NCI-H146 (cell line): ENCODE measurements around the gene COL27A1.

Source experiments
- DNase-seq: peaks from one replicate; lab custom pipeline; 2025; lab: John Stamatoyannopoulos, UW

COL27A1 gene

DNA sequence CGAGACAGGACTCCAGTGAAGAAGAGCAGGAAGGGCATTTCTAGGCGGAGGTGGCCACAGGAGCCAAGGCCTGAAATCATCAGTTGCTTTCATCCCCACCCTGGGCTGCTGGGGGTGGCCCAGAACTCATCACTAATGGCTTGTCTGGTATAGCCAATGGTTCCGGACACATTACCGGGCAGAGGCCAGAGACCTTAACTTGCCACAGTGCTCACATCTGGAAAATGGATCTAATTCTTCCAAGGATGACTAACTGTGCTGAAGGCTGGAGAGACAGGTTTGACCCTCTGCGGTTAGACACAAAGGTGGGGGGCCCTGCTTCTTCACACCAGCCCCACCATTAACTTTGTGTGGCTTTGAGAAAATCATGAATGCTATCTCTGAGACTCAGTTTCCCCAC, 6.2 kb upstream of the COL27A1 start:
- no peak for DNase-seq

DNA sequence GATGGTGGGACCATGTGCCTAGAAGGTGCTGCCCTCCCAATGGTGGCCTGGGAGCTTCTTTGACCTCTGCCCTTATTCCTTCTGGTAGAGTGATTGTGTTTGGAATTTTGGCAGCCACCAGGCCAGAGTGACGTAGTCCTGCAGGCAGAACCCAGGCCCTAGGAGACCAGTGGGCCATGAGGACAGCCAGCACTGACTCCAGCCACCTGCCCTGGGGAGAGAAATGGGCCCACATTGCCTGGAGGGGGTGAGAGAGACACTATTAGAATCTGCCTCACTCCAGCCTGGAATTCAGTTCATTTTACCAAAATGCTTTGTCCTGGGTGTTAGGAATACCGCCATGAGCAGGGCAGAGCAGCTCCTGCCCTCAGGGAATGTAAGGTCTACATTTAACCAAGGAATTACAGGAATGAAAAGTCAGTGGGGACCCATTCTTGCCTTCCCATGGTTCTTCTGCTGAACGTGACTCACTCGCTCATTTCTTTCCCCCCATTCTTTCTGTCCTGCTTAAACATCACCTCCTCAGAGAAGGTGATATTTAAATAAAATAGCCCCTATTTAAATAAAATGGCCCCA, 5.5 kb upstream of the COL27A1 start:
- no peak for DNase-seq

DNA sequence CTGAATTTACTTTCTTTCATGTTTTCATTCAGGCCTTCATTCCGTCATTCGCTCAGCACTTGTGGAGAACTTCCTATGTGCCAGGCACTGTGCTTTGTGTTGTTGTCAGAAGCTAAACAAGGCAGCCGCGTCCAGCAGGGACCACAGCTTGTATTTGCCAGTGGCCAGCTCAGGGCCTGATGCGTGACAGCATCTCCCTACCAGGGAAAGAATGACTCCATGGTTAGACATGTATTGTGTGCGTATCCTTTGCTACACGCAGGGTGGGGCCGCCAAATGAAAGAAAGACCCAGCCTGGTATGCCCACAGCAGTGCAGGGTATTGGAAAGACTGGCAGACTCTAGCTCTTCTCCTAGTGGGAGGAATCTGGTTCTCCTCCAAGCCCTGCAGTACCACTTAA, 4.7 kb upstream of the COL27A1 start:
- no peak for DNase-seq

DNA sequence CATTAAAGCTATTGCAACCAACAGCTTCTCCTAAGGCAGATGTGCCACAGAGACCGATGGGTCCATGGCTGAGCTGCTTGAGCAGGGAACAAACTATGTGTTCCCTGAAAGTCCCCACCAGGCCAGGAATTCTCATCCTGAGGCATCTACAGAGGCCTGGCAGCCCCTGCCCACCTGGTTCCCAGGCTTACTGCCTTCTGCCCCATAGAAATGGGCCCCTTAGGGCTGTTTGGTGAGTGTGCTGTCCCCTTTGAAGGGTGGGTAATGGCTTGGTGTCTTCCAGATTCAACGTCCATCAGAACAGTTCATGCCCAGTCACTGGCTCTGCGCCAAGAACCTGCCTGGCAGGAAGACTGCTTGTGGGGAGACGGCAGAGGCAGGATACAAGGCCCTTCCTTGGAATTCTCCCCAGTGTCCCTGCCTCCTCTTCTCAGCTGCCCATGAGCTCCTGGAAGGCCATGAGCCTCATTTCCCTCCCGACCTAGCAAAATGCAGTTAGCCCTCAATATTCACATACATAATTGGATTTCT, 3.8 kb upstream of the COL27A1 start:
- no peak for DNase-seq

DNA sequence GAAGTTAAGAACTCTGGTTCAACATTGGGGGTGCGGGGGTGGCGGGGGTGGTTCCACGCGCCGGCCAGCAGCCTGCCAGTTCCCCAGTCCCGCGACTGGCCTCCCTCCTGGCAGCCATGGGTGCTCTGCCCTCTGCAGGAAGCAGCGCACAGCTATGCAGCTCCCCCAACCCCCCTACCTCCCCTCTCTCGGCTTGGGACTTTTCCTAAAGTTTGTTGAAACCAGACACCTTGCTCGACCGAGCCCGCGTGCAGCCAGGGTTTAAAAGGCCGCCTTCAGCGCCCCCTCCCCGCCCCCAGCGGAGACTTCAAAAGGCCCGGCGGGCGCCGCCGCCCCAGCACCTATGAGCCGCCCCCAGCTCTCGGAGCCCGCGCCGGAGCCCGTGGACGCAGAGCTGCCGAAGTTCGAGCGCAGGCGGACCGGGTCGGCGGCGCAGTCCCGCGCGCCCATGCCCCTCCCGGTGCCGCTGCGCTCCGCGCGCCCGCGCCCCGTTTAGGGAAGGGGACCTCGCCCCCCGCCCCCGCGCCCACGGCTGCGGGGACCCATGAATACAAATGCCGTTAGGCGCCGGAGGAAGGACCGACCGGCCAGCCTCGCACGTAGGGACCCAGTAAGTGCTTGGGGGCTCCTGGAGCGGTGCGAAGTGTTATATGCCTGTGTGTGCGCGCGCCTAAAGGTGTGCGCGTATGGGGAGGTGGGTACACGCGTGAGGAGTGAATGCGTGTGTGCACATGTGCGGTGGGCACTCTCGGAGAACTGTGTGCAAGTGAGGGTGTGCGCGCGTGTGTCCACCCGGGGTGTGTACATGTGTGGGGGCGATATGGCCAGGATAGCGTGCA, 1.4 kb upstream of the COL27A1 start:
- no peak for DNase-seq

DNA sequence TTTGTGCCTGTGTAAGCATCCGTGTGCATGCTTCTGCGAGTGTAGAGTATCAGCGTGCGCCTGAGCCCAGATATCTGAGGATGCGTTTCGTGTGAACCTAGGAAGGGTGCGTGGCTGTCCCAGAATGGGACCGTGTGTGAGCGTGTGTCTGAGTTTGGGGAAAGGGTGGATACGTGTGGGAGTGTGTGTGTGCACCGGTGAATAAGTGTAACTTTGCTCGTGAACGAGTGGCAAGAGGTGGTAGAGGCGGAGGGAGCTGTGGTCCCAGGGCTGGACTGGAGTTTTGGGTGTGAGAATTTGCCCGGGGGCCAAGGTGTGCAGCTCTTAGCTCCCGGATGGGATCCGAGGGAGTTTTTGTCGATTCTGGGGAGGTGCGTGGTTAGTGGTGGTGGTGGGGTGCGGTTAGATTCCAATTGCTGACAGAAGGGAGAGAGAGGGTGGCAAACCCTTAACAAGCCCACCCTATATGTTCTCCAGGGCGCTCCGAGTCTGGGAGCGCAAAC, 686 bp upstream of the COL27A1 start:
- no peak for DNase-seq

DNA sequence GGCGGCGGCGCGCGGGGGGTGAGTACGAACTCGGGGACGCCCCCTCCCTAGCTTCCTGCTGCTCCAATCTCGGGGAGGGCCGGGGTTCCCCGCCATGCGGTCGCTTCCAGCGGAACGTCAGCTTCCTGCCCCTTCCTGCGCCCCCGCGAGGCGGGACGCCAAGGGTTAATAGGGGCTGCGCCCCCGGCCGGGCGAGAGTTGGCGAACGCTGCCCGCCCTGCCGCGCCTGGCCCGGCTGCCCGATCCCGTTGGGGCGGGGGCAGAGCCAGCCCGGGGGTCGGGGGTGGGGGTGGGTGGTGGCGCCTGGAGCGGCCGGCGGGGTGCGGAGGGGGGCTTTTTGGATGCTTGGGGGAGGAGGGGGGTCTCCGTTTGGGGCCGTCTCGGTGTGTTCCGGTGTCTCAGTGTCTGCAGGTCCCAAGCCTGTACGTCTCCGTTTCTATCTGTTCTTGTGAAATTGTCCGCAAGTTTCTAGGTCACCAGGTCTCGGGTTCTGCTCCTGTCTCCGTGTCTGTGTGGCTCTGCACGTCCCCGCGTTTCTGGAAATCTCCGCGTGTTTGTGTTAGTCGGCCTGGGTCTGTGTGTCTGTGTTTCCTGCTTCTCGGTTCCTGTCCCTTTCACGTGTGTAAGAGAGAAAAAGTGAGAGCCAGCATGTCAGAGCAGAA, 789 bp downstream of the COL27A1 start:
- DNase-seq: no peak

DNA sequence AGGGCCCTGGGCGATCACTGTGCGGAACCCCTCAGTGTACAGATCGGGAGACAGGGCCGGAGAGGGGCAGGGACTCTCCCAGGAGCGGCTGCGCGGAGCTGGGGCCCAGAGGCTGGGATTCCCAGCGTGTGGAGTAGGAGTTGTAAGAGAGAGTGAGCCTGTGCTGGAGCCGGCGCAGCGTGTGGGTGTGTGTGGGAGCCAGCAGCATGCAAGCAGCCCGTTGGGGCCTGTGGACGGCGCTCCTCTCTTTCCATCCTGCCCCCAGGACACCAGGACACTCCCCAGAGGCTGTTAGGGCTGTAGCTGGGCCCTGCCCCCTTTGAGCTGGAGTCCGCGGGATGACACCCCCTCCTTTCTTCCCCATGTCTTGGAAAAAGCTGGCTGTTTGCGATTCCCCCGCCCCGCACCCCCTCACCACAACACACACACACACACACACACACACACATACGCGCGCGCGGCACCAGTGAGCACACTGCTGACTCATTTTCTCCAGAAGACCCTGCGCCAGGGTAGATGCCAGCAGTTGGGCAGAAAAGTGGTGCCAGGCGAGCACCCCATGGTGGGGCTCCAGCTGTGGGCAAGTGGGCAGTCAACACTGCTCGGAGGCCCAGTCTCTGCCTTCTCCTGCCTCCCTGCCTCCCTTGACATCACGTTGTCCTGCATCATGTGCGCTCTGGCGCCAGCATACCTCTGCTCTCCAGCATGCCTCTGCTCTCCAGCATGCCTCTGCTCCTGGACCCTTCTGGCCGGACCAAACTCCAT, 1.5 kb downstream of the COL27A1 start:
- DNase-seq: no peak

DNA sequence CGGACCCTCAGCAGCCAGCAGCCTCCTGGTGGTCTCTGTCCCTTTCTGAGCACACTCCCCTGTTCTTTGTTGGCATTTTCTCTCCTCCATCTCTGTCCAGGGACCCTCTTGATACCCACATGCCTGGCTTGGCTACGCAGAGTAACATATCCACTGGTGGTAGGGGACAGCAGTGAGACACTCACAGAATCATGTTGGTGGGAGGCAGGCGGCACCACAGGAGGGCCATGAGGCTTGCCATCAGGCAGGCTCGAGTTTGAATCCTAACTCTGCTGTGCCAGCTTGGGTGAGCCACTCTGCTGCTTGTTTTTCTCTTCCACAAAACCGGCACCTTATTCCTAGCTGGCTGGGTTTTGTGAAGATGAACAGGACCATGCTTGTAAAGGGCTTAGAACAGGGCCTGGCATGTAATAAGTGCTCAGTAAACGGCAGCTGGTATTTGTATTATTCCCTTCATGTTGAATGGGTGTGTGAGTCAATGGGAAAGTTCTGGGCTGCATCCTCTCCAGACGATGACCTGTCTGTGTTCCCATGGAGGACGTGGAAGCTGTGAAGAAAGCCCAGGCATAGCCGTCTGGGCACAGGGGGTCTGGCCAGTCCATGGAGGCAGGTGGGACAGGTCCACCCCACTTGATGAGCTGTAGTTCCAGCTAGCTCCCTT, 2.3 kb downstream of the COL27A1 start:
- no peak for DNase-seq

DNA sequence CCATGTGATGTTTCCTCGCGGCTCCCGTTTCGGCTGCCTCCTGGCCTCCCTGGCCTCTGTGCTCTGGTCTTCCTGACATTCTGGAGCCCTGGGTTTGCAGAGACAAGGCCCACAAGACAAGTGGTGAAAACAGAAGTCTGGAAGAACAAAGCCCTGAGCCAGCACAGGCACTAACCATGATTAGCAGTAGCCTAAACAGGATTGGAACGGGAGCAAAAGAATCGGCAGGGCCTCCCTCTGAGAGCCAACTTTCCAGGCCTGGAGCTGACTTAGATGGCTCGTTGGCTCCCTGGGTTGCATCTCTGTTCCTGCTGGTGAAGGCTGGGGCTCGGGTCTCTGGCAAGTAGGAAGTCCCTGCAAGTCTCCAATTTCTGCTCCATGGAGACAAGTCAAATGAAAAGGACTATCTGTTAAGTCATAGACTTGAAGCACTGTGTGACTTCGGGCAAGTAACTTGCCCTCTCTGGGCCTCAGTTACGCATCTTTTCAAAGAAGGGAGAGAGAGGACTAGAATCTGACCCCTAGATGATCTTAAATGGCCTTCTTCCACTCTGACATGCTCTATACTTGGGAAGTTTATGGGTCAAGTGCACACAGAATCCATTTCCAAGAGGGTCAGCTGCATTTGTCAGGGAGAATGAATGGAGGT, 3.3 kb downstream of the COL27A1 start:
- DNase-seq: no peak

DNA sequence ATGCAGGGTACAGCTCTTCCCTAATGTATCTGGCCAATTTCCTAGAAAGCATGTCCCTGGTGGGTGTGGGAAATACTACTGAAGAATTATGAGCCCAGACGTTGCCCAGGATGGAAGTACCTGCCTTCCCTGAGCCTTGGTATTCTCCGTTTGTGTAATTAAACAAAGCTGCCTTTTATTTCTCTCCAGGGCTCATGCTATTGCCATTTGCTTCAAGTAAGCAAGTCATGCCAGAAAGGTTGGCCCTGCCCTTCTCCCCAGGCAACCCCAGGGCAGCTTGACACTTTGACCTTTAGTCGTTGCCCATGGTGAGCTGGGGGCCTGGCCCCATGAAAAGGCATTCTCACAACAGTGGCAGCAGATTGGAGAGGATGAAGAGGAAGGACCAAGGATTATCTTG, 4.4 kb downstream of the COL27A1 start:
- DNase-seq: no peak

DNA sequence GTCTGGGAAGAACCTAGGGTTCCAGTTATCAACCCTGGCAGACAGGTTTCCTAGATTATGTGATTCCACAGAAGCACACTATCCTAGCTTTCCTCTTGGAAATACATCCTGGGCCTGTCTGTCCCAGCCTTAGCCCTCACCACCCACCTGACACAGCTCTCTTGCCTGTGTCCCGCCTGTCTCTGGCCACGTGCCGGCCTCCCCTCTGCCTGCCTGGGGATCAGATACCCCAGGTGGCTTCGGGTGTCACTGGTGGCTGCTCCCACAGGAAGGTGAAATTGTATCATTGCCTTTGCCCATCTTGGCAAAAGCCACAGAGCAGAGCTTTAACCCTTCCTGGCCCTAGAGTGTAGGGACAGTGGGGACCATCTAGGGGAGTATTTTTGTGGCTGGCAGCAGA, 6.2 kb downstream of the COL27A1 start:
- no peak for DNase-seq

DNA sequence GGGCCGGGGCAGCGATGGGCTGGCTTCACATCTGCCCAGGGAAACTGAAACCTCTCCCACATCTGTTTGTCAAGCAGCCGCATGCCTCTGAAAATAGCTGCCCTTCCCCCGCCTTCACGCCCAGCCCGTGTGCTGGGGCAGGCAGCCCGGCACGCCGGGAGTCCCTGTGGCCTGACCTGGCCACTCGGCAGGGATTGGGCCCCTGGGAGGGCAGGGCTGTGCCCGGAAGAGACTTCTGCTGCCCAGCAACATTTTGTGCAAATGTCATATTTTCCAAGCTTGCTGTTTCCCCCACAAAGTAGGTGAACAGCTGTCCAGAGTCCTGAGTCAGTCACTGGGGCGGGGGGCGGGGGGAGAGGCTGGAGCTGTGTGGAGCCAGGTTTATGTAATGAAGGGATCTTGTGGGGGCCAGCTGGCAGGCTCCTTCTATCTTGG, 8.2 kb downstream of the COL27A1 start:
- DNase-seq: no peak

DNA sequence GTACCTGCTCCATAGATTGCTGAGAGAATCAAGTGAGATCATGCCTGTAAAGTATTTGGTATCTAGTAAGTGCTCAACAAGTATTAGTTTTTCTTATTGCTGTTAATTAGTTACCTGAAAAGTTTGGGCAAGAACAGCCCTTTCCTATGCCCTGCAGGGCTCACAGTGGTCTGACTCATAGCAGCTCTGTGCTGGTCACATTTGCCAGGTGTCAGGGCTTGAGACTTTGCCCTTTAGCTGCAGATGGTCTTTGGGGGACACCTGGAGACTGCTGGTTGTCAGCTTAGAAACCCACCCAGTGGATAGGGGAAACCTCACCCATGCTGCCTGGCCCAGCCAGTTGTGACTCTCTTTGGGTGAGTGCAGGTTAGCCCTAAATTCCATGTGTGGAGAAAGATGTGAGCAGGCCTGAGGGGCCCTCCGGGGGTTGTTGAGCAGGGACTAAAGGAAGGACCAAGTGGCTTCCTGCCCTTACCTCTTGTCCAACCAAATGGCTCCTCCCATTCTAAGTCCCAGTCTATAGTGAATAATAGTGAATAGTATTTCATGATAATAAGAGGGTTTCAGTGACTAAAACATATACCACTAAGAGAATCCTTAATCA, 9.0 kb downstream of the COL27A1 start:
- DNase-seq: no peak

DNA sequence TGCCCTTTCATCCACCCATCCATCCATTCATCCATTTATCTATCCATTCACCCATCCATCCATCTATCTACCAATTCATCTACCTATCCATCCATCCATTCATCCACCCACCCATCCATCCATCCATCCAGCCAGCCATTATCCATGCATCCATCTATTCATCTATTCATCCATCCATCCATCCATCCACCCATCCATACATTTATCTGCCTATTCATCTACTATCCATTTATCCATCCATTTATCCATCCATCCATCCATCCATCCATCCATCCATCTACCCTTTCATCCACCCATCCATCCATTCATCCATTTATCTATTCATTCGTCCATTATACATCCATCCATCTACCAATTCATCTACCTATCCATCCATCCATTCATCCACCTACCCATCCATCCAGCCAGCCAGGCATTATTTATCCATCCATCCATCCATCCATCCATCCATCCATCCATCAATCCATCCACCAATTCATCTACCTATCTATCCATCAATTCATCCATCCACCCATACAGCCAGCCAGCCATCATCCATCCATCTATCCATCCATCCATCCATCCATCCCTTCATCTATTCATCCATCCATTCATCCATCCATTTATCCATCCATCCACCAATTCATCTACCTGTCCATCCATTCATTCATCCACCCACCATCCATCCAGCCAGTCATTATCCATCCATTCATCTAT, 10.2 kb downstream of the COL27A1 start:
- DNase-seq: no peak

DNA sequence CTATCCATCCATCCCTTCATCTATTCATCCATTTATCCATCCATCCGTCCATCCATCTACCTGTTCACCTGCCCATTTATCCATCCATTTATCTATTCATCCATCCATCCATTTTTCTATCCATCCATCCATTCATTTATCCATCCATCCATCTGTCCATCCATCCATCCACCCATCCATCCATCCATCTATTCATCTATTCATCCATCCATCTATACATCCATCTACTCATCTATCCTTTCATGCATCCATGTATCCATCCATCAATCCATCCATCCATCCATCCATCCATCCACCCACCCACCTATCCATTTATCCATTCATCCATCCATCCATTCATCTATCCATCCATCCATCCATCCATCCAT, 10.8 kb downstream of the COL27A1 start:
- DNase-seq: no peak

DNA sequence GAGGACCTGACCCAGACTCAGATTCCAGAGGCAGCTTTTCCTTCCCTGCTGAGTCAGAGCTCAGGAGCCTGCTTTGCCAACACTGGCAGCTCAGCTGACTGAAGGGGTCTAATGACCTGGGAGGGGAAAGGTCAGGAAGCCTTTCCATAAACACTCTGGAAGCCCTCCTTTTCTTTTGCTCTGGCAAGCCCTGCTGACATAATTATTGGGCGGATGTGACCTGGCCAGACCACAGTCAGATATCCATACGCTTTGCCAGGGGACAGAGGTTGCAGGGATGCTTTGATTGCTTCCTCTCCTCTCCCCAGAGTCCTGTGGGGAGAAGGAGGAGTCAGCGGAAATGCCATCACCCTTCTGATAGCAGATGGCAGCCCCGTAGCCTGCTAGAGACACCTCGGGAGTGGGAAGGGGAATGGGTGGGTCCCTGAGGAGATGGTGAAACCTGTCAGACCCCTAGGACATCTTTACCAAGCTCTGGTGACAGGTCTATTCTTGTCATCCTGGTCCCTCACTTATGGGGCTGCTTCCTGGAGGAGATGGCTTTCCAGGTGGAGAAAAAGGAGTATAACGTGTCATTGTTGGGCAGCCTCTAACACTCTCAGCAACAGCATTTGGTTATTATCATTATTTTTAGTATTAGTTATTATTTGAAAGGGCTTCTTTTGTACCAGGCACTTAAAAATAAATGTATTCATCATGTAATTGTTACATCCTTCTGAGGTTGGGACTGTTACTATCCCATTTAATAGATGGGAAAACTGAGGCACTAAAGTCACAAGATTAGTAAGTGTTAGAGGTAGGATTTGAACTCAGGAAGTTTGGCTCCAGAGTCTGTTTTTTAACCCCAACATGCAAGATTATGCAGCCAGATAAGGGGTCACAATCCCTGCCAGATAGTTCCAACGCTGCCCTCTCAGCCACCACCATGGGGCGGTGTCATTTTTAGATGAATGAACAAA, 11.6 kb downstream of the COL27A1 start:
- no peak for DNase-seq

DNA sequence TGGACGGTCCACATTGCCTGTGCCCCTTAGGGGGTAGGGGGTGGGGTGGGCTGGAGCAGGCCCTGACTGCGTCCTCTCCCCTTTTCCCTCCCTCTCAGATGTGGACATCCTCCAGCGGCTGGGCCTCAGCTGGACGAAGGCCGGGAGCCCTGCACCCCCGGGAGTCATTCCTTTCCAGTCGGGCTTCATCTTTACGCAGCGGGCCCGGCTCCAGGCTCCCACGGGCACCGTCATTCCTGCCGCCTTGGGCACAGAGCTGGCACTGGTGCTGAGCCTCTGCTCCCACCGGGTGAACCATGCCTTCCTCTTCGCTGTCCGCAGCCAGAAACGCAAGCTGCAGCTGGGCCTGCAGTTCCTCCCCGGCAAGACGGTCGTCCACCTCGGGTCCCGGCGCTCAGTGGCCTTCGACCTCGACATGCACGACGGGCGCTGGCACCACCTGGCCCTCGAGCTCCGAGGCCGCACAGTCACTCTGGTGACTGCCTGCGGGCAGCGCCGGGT, 12.3 kb downstream of the COL27A1 start:
- no peak for DNase-seq
